ENCODE results near the gene TCF3.

DNA sequence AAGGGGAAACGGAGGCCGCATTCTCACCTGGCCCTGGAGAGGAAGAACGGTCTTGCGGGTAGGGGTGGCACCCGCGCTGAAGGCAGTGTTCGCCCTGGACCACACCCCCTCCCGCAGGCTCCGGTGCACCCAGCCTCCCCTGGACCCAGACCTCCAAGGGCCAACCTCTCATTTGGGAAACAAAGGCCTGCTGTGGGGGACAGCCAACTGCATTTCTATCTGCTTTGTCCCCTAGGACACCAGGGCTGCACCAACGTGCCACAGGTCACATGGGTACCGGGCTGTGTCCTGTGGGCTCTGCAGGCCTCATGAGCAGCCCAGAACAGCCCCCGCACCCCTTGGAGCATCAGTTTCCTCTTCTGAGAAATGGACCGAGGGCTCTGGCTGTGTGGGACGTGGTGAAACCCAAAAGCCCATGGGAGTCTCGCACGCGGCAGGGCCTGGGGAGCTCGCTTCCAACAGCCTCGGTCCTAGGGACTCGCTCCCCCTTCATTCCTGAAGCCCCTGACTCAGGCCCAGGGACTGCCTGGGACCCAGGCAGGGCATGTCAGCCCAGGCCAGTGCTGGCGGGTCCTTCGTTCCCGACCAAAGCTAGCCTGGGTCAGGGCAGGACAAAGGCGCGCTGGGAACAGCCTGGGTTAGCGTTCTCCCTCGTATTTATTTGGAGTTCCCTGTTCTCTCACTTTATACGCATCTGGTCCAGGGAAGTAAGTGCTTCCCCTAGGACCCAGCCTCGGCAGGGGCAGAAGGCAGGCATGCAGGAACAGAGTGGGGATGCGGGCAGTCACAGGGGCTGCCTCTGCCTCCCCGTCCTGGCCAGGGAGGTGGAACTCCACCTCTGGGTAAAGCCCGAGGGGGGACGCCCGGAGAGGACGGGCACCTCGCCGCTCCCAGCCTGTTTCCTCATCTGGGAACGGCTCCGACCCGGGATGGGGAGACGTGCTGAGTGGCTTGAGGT, 4.6 kb downstream of the TCF3 start:
- TF ChIP-seq, protein P1, sequence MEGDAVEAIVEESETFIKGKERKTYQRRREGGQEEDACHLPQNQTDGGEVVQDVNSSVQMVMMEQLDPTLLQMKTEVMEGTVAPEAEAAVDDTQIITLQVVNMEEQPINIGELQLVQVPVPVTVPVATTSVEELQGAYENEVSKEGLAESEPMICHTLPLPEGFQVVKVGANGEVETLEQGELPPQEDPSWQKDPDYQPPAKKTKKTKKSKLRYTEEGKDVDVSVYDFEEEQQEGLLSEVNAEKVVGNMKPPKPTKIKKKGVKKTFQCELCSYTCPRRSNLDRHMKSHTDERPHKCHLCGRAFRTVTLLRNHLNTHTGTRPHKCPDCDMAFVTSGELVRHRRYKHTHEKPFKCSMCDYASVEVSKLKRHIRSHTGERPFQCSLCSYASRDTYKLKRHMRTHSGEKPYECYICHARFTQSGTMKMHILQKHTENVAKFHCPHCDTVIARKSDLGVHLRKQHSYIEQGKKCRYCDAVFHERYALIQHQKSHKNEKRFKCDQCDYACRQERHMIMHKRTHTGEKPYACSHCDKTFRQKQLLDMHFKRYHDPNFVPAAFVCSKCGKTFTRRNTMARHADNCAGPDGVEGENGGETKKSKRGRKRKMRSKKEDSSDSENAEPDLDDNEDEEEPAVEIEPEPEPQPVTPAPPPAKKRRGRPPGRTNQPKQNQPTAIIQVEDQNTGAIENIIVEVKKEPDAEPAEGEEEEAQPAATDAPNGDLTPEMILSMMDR (IDR thresholded peaks at IDR 0.05): no peak
- TF ChIP-seq EP300 (IDR thresholded peaks at IDR 0.05) (no peak), POLR2A (IDR thresholded peaks at IDR 0.05) (no peak)
